Hepatocyte (in vitro differentiated cells): ENCODE measurements around the gene PPP2R5C. TPM values are rescaled to one million over a fixed set of nuclear protein-coding genes. Genes with fewer than 3 reads are reported as not detected.

Source experiments
- DNase-seq: peaks from one replicate; pipeline ENCODE4 v3.0.0-alpha.2; 2016; ENCODE audit warnings: low spot score
- H2AFZ ChIP-seq: fragments of 200-600 bp; sonication (generic); 2 replicates; pipeline ENCODE4 v1.6.0; 2016; ENCODE audit warnings: antibody characterized with exemption, mild to moderate bottlenecking
- H3K27ac ChIP-seq: fragments of 200-600 bp; sonication (generic); 2 replicates; pipeline ENCODE4 v1.5.1; 2016; ENCODE audit warnings: mild to moderate bottlenecking
- H3K27me3 ChIP-seq: fragments of 200-600 bp; sonication (generic); 2 replicates; pipeline ENCODE4 v1.6.1; 2016
- H3K36me3 ChIP-seq: fragments of 200-600 bp; sonication (generic); replicated peaks from 2 replicates; pipeline ENCODE4 v1.5.1; 2016; ENCODE audit warnings: low read depth; ENCODE audit not compliant: insufficient read depth
- H3K4me1 ChIP-seq: fragments of 200-600 bp; sonication (generic); 2 replicates; pipeline ENCODE4 v1.5.1; 2016; ENCODE audit warnings: mild to moderate bottlenecking, moderate library complexity; ENCODE audit not compliant: insufficient read depth
- H3K4me2 ChIP-seq: fragments of 200-600 bp; sonication (generic); 2 replicates; pipeline ENCODE4 v1.6.0; 2016
- H3K4me3 ChIP-seq: fragments of 200-600 bp; sonication (generic); 2 replicates; pipeline ENCODE4 v1.5.1; 2016; ENCODE audit warnings: mild to moderate bottlenecking
- H3K79me2 ChIP-seq: fragments of 200-600 bp; sonication (generic); 2 replicates; pipeline ENCODE4 v1.6.0; 2017; ENCODE audit warnings: mild to moderate bottlenecking
- H3K9me2 ChIP-seq: fragments of 200-600 bp; sonication (generic); replicated peaks from 2 replicates; pipeline ENCODE4 v1.6.0; 2017; ENCODE audit warnings: mild to moderate bottlenecking; ENCODE audit not compliant: insufficient read depth
- H3K9me3 ChIP-seq: fragments of 200-600 bp; sonication (generic); 2 replicates; pipeline ENCODE4 v1.5.1; 2016; ENCODE audit warnings: low read depth, mild to moderate bottlenecking
- H4K20me1 ChIP-seq: fragments of 200-600 bp; sonication (generic); 2 replicates; pipeline ENCODE4 v1.6.0; 2016; ENCODE audit warnings: mild to moderate bottlenecking; ENCODE audit not compliant: insufficient read depth, poor library complexity, severe bottlenecking
- EZH2 ChIP-seq: fragments of 200-600 bp; sonication (generic); IDR thresholded peaks from 2 replicates; pipeline ENCODE4 v1.6.1; 2016; ENCODE audit warnings: antibody characterized with exemption, mild to moderate bottlenecking, borderline replicate concordance
- EZH2phosphoT487 ChIP-seq: fragments of 200-600 bp; sonication (generic); IDR thresholded peaks from one replicate; pipeline ENCODE4 v1.6.1; 2018; ENCODE audit warnings: antibody characterized with exemption, mild to moderate bottlenecking, low read depth, moderate library complexity; ENCODE audit not compliant: unreplicated experiment, severe bottlenecking
- WGBS: methylation state at CpG from one replicate; pipeline ENCODE4 v1.1.6; 2016; ENCODE audit warnings: low lambda C conversion rate; ENCODE audit errors: missing lambda C conversion rate; 5-methylcytosine and 5-hydroxymethylcytosine counted together
- polyA plus RNA-seq: library from polyadenylated mRNA; unstranded; fragments of >200 nt; fragmentation: Nextera tagmentation; extraction: Ambion mirVana; gene quantifications from 2 replicates; pipeline ENCODE4 v1.2.1, GENCODE V29; 2016
- total RNA-seq: library from RNA; depleted of rRNA; stranded (reverse); fragments of >200 nt; gene quantifications from 2 replicates; pipeline ENCODE4 v1.2.3, GENCODE V29; 2014
- TF ChIP-seq, protein P1 (sequence below): fragments of 200-600 bp; sonication (generic); IDR thresholded peaks from 2 replicates; pipeline ENCODE4 v1.5.1; 2016; ENCODE audit warnings: antibody characterized with exemption, mild to moderate bottlenecking; ENCODE audit not compliant: poor library complexity

The PPP2R5C gene
- total and polyA plus RNA-seq, 2 experiments from 2014 or later = 47.4 to 78.0 TPM

DNA sequence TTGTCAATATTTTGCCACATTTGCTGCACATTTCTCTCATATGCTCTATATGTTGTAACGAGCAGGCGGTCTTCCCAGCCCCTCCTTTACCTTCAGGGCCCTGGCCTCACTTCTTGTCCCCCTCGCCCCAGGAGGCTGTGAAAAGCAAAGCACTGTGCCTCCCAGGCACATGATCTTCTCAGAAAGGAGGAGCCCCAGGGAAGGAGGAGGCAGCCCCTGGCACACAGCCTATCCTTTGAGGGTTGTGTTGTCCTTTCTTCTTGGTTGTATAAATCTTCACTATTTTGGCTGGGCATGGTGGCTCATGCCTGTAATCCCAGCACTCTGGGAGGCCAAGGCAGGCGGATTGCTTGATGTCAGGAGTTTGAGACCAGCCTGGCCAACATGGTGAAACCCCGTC lies 77.0 kb downstream of the PPP2R5C start:
- H2AFZ ChIP-seq = no peak overlapping the region
- H3K9me3 ChIP-seq = no peaks in the 10 kb centered on the region
- H3K79me2 ChIP-seq = peaks cover 96% of the 10 kb centered on the region
- H3K36me3 ChIP-seq = no peaks in the 10 kb centered on the region
- H3K9me2 ChIP-seq = no peaks in the 10 kb centered on the region
- H3K4me1 ChIP-seq = no peaks in the 10 kb centered on the region
- 89% methylated on average over 5 of the region's 5 CpGs for WGBS
- no peaks in the 10 kb centered on the region for H3K27me3 ChIP-seq
- peaks cover 39% of the 10 kb centered on the region for H4K20me1 ChIP-seq
- H3K27ac ChIP-seq = no peak overlapping the region
- DNase-seq = no peak
- no peak overlapping the region for H3K4me3 ChIP-seq
- H3K4me2 ChIP-seq = no peak overlapping the region
- TF ChIP-seq EZH2 = no peak
- TF ChIP-seq, protein P1, sequence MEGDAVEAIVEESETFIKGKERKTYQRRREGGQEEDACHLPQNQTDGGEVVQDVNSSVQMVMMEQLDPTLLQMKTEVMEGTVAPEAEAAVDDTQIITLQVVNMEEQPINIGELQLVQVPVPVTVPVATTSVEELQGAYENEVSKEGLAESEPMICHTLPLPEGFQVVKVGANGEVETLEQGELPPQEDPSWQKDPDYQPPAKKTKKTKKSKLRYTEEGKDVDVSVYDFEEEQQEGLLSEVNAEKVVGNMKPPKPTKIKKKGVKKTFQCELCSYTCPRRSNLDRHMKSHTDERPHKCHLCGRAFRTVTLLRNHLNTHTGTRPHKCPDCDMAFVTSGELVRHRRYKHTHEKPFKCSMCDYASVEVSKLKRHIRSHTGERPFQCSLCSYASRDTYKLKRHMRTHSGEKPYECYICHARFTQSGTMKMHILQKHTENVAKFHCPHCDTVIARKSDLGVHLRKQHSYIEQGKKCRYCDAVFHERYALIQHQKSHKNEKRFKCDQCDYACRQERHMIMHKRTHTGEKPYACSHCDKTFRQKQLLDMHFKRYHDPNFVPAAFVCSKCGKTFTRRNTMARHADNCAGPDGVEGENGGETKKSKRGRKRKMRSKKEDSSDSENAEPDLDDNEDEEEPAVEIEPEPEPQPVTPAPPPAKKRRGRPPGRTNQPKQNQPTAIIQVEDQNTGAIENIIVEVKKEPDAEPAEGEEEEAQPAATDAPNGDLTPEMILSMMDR = no peak
- TF ChIP-seq EZH2phosphoT487 = no peak

DNA sequence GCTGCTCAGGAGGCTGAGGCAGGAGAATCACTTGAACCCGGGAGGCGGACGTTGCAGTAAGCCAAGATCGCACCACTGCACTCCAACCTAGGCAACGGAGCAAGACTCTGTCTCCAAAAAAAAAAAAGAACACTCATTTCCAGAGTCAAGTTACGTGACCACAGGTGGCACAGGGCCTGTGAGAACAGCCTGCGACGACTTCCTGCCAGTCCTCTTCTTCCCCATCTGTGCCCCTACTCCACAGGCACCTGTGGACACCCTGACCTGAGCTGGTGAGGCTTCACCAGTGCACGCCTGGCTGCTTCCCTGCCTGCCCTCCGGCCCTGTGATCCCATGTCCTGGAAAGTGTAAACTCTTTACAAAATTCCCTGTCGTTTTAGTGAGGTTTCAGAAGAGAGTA lies 77.7 kb downstream of the PPP2R5C start:
- peaks cover 41% of the 10 kb centered on the region for H4K20me1 ChIP-seq
- H3K4me1 ChIP-seq = no peaks in the 10 kb centered on the region
- H3K27ac ChIP-seq = no peak overlapping the region

DNA sequence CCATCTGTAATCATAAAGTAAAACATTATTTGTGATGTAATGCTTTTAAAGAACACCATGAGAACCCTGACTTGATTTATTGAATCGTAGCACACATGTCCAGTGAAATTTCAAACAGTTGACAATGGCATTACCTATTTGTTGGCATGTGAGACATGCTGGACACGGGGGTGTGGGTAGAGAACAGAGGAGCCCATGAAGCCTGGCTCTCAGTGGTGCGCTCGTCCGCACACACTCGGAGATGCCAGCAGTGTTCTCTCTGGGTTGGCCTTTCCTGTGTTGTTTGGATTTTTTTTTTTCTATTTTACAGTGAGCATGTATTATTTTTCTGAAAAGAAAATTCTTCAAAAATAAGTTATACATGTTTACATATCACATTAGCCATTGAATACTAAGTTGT lies 78.2 kb downstream of the PPP2R5C start:
- no peak for DNase-seq
- Histone ChIP-seq H4K20me1 (peaks cover 41% of the 10 kb centered on the region), H3K4me3 (no peak overlapping the region), H3K27me3 (no peaks in the 10 kb centered on the region), H3K27ac (no peak overlapping the region), H3K4me2 (no peak overlapping the region), H3K36me3 (no peaks in the 10 kb centered on the region), H3K9me3 (no peaks in the 10 kb centered on the region), H3K9me2 (no peaks in the 10 kb centered on the region), H3K79me2 (peaks cover 96% of the 10 kb centered on the region), H3K4me1 (no peaks in the 10 kb centered on the region), H2AFZ (no peak overlapping the region)
- 92% methylated on average over 6 of the region's 6 CpGs for WGBS
- TF ChIP-seq, protein P1 = no peak
- TF ChIP-seq EZH2phosphoT487 (no peak), EZH2 (no peak)

More for the DNA sequence above, 77.7 kb downstream of the PPP2R5C start:
- Histone ChIP-seq H3K27me3 (no peaks in the 10 kb centered on the region), H3K4me2 (no peak overlapping the region), H3K9me3 (no peaks in the 10 kb centered on the region), H3K36me3 (no peaks in the 10 kb centered on the region), H3K79me2 (peaks cover 96% of the 10 kb centered on the region), H2AFZ (no peak overlapping the region), H3K9me2 (no peaks in the 10 kb centered on the region), H3K4me3 (no peak overlapping the region)
- TF ChIP-seq EZH2 = no peak
- no peak for TF ChIP-seq EZH2phosphoT487
- TF ChIP-seq, protein P1 = no peak
- no peak for DNase-seq
- WGBS = 93% methylated on average over 11 of the region's 11 CpGs
